SHP77 treated with DMSO at 0.1 percent for 48 hours (cell line): ENCODE measurements around the gene MBOAT1.

ENCODE experiments used
- DNase-seq: peaks from one replicate; lab custom pipeline; 2025; lab: John Stamatoyannopoulos, UW

MBOAT1 gene

DNA sequence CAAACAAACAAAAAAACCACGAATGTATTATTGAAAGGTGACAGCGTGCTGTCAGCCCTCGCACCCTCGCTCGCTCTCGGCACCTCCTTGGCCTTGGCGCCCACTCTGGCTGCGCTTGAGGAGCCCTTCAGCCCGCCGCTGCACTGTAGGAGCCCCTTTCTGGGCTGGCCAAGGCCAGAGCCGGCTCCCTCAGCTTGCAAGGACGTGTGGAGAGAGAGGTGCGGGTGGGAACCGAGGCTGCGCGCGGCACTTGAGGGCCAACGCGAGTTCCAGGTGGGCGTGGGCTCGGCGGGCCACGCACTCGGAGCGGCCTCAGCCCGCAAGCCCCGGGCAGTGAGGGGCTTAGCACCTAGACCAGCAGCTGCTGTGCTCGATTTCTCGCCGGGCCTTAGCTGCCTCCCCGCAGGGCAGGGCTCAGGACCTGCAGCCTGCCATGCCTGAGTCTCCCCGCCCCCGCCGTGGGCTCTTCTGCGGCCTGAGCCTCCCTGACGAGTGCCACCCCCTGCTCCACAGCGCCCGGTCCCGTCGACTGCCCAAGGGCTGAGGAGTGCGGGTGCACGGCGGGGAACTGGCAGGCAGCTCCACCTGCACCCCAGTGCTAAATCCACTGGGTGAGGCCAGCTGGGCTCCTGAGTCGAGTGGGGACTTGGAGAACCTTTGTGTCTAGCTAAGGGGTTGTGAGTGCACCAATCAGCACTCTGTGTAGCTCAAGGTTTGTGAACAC is 20.9 kb upstream of the MBOAT1 start:
- DNase-seq: no peak

- DNase-seq: no peak
Observed at GRCh38 chr6:20232188-20232587, 19.9 kb upstream of the MBOAT1 start.

DNA sequence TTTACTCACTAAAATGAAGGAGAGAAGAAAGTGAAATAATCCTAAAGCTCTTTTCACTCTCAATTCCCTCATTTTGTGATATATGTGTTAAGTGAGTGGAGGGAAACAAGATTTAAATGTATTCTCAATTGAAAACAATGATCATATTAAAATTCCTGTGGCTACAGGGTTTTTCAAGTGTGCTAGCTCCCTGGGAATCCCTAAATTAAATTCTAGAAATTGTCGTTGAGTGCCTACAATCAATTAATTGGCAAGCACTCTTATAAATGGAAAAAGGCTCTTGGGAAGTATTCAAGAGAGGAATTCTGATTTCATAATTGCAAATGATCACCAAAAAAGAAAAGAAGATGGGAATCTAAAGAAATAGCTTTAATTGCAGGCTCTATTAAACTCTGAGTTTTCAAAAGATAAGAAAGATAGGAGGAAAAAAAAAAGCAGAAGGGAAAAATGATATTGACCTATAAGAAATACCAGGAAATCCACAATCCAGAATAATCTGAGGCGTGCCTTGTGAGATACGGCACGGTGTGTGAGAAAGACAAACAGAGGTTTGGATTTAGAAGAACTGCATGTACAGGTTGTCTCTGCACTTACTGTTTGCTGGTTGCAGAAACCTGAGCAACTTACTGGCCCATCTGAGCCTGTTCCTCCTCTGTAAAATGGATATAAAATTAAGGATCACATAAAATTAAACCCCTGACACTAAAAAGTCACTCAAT is 18.3 kb upstream of the MBOAT1 start:
- DNase-seq: no peak

DNA sequence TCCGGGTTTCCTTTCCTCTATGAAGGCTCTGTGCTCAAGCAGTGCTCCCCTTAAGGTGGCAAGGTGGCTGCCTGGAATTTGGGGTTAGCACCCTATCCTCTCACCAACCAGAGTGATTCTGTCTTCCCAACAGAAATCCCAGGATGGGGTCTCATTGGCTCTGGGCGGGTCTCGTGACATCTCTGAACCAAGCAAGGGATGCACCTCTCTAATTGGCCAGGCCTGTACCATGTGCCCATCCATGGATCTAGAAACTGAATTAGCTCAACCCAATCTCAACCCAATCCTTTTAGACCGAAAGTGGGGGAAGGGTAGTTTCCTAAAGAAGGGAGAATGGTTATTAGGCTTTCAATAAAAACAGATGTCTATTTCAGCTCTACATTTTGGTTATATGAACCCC is 17.6 kb upstream of the MBOAT1 start:
- no peak for DNase-seq

GRCh38 chr6:20227350-20227749 is 15.1 kb upstream of the MBOAT1 start:
- DNase-seq: no peak

- no peak for DNase-seq
Observed at GRCh38 chr6:20223141-20223540, 10.9 kb upstream of the MBOAT1 start.

- no peak for DNase-seq
Observed at GRCh38 chr6:20221421-20221820, 9.2 kb upstream of the MBOAT1 start.

- DNase-seq: no peak
Observed at GRCh38 chr6:20220359-20220758, 8.1 kb upstream of the MBOAT1 start.

DNA sequence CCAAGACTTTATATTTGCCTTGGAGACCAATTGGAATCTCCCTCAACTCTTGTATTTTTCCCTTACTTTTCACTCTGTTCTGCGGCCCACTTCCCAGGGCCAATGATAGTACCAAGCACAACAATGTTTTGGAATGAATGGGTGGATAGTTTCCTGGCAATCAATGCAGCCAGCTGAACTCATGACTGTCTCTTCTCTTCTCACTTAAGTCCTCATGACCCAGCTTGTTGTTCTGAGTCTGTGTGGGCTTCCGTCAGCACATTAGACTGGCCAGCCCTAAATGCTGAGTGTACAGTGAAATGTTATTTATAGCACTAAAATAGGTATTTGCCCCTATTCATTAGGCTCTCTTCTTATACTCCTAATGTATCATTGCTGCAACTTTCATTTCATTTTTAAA is 5.6 kb upstream of the MBOAT1 start:
- no peak for DNase-seq

GRCh38 chr6:20217324-20217855 is 5.1 kb upstream of the MBOAT1 start:
- DNase-seq: no peak

DNA sequence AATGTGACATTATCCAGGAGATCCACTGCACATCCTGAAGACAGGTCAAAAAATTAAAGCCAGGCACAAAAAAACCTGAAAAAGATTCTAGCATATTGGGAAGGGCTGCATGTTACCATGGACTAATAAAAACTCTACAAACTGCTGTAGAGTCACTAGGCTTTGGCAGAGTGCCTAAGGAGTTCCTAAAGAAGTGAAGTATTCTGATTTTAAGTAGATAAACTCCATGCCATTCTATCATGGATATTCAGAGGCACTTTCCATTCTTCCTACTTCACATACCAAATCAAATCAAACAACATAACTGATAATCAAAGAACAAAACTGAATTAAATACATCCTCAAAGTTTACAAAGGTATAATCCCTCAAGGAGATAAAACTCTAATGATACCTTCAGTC is 3.0 kb upstream of the MBOAT1 start:
- DNase-seq: no peak

- no peak for DNase-seq
Observed at GRCh38 chr6:20213271-20213798, 1.1 kb upstream of the MBOAT1 start.

- no peak for DNase-seq
Observed at GRCh38 chr6:20211941-20212391, 303 bp downstream of the MBOAT1 start.

DNA sequence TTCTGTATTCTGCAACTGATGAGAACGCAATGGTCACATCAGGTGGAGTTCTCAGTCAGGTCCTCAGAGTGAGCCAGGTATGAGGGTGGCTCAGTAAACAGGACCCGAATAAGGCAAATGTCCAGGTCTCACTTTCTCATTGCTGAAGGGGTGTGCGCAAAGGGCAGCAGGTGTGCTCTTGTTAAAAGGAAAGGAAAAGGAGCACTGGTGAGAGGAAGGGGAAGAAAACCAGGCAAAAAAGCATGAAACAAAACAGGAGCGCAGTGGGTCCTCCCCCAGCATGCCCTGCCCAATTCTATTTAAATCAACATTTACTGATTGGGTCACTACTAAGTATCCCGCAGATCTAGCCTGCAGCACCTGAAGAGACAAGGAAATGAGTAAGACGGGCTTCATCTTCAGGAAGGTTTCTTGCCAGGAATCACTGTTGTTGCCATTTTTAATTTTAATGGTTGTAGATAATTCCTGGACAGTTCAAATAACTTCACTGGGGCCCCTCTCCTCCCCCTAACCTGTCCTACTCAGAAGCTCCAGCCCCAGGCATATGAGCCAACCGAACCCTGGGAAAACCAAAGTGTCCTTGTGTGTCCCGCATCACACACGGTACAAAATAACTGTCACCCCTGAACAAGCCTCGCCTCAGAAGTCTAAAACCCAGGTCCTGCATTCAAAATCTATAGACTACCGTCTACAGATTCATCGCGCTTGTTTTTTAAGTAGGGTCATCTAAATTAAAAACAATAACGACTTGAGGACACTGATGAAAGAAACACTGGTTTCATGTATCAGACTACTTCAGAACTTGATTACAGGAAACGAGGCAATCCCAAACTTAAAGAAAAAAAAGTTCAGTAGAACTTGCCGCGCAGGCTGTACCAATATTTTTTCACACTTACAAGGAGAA is 980 bp downstream of the MBOAT1 start:
- DNase-seq: no peak

GRCh38 chr6:20210158-20210557 is 2.1 kb downstream of the MBOAT1 start:
- no peak for DNase-seq

DNA sequence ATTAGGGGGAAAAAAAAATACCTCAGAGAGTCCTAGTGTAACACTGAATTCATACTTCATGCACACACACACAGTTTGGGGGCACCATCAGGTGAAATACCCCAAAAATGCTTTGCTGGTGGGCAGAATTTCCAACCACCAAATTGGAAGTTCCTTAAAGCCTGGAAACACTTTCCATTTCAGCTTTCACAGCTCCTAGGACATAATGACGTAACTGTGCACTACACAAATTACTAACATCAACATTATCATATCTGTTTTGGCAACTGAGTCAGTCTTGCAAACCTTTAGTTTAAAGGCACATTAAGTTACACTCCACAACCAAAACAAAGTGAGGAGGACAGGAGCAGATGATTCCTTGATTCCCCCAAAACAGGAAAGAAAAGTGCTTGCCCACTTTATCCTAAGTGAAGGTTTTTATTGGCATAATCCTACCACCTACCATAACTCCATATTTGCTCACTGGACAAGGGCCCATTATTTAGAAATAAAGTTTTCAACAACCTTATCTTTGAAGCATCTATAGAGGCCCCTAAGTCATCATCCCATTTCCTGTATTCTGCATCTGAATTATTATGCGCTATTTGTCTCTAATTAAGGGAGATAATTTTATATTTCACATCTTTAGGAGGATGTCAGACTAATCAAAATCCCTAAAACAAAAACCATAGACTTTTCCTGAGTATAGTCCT is 3.4 kb downstream of the MBOAT1 start:
- DNase-seq: no peak

GRCh38 chr6:20207088-20207418 is 5.2 kb downstream of the MBOAT1 start:
- DNase-seq: no peak

GRCh38 chr6:20205722-20206161 is 6.5 kb downstream of the MBOAT1 start:
- DNase-seq: no peak

GRCh38 chr6:20204512-20204894 is 7.8 kb downstream of the MBOAT1 start:
- DNase-seq: no peak

- no peak for DNase-seq
Observed at GRCh38 chr6:20203561-20204511, 8.4 kb downstream of the MBOAT1 start.
